ENCODE results near the gene HCLS1.
"Not testable (repeated sequence)": the region's sequence is repeated elsewhere in the genome, so short reads cannot be mapped to it uniquely, and the experiment has no call there.

HCLS1 gene

GRCh38 chr3:121598564-121598963, 62.1 kb downstream of the HCLS1 start:
- no peak for DNase-seq (ENCODE audit: low read depth)

DNA sequence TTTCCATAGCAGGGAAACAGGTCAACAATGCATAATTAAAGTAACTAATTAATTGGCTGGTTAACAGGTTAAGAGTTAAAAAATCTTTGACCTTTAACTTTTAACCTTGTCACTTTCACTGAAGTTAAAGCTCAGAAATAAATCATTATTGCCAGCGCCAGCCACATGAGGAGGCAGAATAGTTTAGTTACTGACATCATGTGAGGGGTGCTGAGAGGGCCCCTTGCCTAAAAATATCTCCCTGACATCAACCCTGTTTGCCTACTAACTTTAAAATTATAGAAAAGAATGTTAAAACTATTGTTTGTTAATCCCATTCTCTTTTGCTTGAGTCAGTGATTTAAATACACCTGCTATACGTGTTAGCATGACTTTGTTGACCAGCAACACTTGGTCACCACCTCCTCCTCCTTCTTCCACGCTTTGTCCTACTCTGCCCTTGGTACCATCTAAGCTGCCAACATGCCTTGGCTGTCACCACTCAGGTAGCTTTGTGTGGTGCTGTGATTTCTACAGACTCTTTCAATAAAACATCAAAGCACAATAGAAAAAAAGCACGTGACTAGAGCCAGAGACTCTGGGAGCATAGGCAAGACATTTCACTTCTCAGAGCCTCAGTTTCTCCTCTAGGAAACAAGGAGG, 64.8 kb downstream of the HCLS1 start:
- no peak for DNase-seq (ENCODE audit: low read depth)

DNA sequence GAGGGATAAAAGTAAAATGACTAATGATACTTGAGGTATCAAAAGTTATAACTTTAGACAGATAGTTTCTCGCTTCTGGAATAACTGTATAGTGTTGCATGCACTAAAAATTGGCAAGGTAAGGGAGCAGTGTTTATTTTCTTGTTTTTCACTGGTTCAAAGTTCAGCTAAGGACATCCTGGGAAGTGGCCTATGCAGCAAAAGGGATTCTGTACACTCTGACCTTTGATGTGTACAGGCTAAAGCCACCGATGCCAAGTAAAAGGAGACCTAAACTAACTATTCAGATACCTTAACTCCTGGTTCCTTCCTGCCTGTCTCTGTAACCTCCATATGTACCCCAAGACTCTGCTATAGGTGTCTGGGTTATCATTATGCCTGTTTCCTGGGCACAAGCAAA, 65.9 kb downstream of the HCLS1 start:
- no peak for DNase-seq (ENCODE audit: low read depth)

- not testable (repeated sequence) for DNase-seq (ENCODE audit: low read depth)
Measured at GRCh38 chr3:121593806-121594205, 66.9 kb downstream of the HCLS1 start.

DNA sequence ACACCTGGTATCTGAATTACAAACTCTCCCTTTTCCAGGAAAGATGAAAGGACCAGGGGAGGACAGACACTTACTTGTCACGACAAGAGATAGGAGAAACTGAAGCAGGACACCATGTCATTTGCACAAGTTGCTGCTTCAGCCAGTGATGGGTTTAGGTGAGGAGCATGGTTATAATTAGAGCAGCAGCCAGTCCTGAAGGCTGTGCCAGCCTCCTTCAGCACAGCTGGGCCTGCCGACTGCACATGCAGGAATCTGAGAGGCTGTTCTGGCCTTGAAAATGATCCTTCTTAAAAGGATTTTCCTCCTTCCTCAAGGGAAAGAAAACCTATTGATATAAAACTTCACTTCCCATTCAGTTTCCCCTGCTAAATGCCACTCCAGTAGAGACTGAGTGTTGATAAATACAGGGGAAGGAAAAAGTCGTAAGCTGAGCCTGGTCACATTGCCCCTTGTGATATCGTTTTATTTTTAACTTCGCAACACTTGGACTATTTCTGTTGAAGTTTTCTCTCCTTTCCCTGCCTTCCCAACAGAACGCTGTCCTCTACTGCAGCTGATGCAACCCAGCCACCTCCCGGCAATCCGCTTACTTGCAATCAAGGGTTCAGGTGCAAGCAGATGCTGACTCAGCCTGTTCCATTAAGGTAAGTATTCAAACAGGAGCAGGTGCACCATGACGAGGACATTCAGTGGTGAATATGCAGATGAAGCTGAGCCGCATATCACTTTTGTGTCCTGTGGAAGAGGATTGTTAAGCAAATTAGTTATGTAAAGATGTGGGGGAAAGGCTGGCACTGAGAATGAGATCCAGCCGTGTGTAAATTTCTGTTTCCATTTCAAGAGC, 67.6 kb downstream of the HCLS1 start, which contains the start of gene FBXO40:
Gene FBXO40, plus strand, starts transcription at position 524 of the 847 bp plus-strand sequence. CDS start 27,197 bp downstream, outside the sequence.
- DNase-seq (ENCODE audit: low read depth): no peak

DNA sequence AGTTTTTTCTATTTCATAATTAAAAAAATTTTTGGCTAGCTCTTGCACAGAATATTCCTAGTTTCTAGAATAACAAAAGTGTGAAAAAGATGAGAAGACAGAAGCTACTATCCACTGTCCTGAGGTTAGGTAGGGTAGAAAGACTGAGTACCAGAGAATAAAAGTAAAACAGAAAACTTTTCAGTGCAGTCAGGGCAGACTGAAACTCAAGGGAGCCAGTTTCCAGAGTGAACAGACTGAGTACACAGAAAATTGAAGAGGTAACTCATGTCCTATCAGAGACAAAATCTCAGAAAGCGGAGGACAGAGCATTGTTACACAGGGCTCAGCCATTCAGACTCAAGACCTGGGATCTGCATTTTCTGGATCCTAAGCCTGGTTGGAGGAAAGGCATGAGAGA, 76.3 kb downstream of the HCLS1 start:
- no peak for DNase-seq (ENCODE audit: low read depth)

GRCh38 chr3:121581691-121582090, 79.0 kb downstream of the HCLS1 start:
- DNase-seq (ENCODE audit: low read depth): no peak

All from non-pigmented ciliary epithelial cell (primary cell).